SK-N-MC (cell line): Measurements from ENCODE around the gene DNAAF5.

Experiments used
- EZH2 ChIP-seq: fragments of 200-600 bp; sonication (generic); IDR thresholded peaks from one replicate; pipeline ENCODE4 v1.6.1; 2017; ENCODE audit warnings: antibody characterized with exemption
- POLR2AphosphoS5 ChIP-seq: IDR thresholded peaks from 2 replicates; pipeline ENCODE4 v1.6.1; 2012; ENCODE audit warnings: mild to moderate bottlenecking, low read depth, low read length, borderline replicate concordance

DNA sequence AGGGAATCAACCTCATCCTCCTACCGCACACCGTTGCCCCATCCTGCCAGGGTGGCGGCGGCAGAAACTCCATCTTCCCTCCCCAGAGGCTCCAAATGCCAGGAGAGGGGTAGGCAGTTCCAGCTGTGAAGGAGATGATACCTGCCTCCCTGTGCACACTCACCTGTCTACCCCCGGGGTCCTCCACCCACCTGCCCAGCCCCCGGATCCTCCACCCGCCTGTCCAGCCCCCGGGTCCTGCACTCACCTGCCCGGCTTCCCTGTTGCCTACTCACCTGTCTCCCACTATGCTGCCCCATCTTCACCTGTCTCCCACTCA is 13.4 kb upstream of the DNAAF5 start:
- TF ChIP-seq EZH2 (no peak), POLR2AphosphoS5 (no peak)
